Nephron progenitor cell (in vitro differentiated cells): ENCODE data around the gene SPX.

Experiments used
- DNase-seq: peaks from one replicate; pipeline ENCODE4 v3.0.0; 2021
- H3K27ac Mint-ChIP-seq: 2 replicates; pipeline ENCODE4 v1.8.0; 2021; ENCODE audit warnings: mild to moderate bottlenecking, moderate library complexity, mixed read lengths
- H3K27me3 Mint-ChIP-seq: 2 replicates; pipeline ENCODE4 v1.8.0; 2021; ENCODE audit warnings: mild to moderate bottlenecking, low read depth, mixed read lengths; ENCODE audit not compliant: poor library complexity
- H3K36me3 Mint-ChIP-seq: 2 replicates; pipeline ENCODE4 v1.8.0; 2021; ENCODE audit warnings: low read depth, mixed read lengths
- H3K4me1 Mint-ChIP-seq: 2 replicates; pipeline ENCODE4 v1.8.0; 2021; ENCODE audit warnings: mixed read lengths
- H3K4me3 Mint-ChIP-seq: 2 replicates; pipeline ENCODE4 v1.8.0; 2021; ENCODE audit warnings: mild to moderate bottlenecking, moderate library complexity, mixed read lengths
- H3K9me3 Mint-ChIP-seq: 2 replicates; pipeline ENCODE4 v1.8.0; 2021; ENCODE audit warnings: mild to moderate bottlenecking, moderate library complexity, mixed read lengths
- CTCF ChIP-seq: fragments of 200-600 bp; sonication (generic); IDR thresholded peaks from 2 replicates; pipeline ENCODE4 v1.5.0; 2021; ENCODE audit warnings: antibody characterized with exemption

The SPX gene

GRCh38 chr12:21539797-21540196 lies 13.7 kb downstream of the SPX start:
- Mint-ChIP-seq H3K36me3 (no peaks in the 10 kb centered on the region), H3K27ac (no peak overlapping the region), H3K4me1 (no peaks in the 10 kb centered on the region), H3K9me3 (no peaks in the 10 kb centered on the region), H3K4me3 (no peak overlapping the region), H3K27me3 (peaks cover 12% of the 10 kb centered on the region)
- no peak for DNase-seq
- no peak for TF ChIP-seq CTCF

- TF ChIP-seq CTCF = no peak
- Mint-ChIP-seq H3K4me3 (no peak overlapping the region), H3K27ac (no peak overlapping the region), H3K9me3 (no peaks in the 10 kb centered on the region), H3K27me3 (peaks cover 12% of the 10 kb centered on the region), H3K36me3 (no peaks in the 10 kb centered on the region), H3K4me1 (no peaks in the 10 kb centered on the region)
- no peak for DNase-seq
Observed at GRCh38 chr12:21541773-21542172, 15.7 kb downstream of the SPX start.

- Mint-ChIP-seq H3K4me3 (no peak overlapping the region), H3K4me1 (no peaks in the 10 kb centered on the region), H3K27me3 (peaks cover 12% of the 10 kb centered on the region), H3K27ac (no peak overlapping the region), H3K36me3 (no peaks in the 10 kb centered on the region), H3K9me3 (no peaks in the 10 kb centered on the region)
- no peak for DNase-seq
- no peak for TF ChIP-seq CTCF
Observed at GRCh38 chr12:21542403-21542802, 16.3 kb downstream of the SPX start.

- Mint-ChIP-seq H3K27ac (no peak overlapping the region), H3K4me1 (no peaks in the 10 kb centered on the region)
- DNase-seq = no peak
Observed at GRCh38 chr12:21543151-21543550, 17.1 kb downstream of the SPX start.

GRCh38 chr12:21545557-21545956 lies 19.5 kb downstream of the SPX start:
- TF ChIP-seq CTCF = no peak
- H3K27ac Mint-ChIP-seq = no peak overlapping the region
- no peak overlapping the region for H3K4me3 Mint-ChIP-seq
- DNase-seq = no peak
- no peaks in the 10 kb centered on the region for H3K36me3 Mint-ChIP-seq
- H3K27me3 Mint-ChIP-seq = peaks cover 4% of the 10 kb centered on the region
- no peaks in the 10 kb centered on the region for H3K9me3 Mint-ChIP-seq
- H3K4me1 Mint-ChIP-seq = no peaks in the 10 kb centered on the region

More at GRCh38 chr12:21543151-21543550, 17.1 kb downstream of the SPX start:
- Mint-ChIP-seq H3K9me3 (no peaks in the 10 kb centered on the region), H3K27me3 (peaks cover 11% of the 10 kb centered on the region), H3K36me3 (no peaks in the 10 kb centered on the region), H3K4me3 (no peak overlapping the region)
- no peak for TF ChIP-seq CTCF

- Mint-ChIP-seq H3K9me3 (no peaks in the 10 kb centered on the region), H3K4me1 (peaks cover 2% of the 10 kb centered on the region), H3K27ac (no peak overlapping the region), H3K36me3 (no peaks in the 10 kb centered on the region), H3K27me3 (peaks cover 4% of the 10 kb centered on the region), H3K4me3 (no peak overlapping the region)
- DNase-seq = no peak
- no peak for TF ChIP-seq CTCF
Observed at GRCh38 chr12:21546716-21547115, 20.6 kb downstream of the SPX start.
